ENCODE measurements around the gene NEDD1. TPM values are rescaled to one million over a fixed set of nuclear protein-coding genes. Genes with fewer than 3 reads are reported as not detected.

Gene NEDD1
- total RNA-seq, 1 experiment from 2014 or later, result 30.3 TPM

GRCh38 chr12:96902076-96902475 lies 5.0 kb upstream of the NEDD1 start:
- ATAC-seq (peak; percentile 22; the same call in 1 of the 2 replicates), DNase-seq (ENCODE audit: low read depth, low spot score) (no peak)
- Histone ChIP-seq H3K27ac (ENCODE audit: low read length) (no peak overlapping the region), H3K4me3 (ENCODE audit: low read depth in 2 of 2, low read length in 2 of 2) (no peak overlapping the region), H3K9me3 (ENCODE audit: control insufficient read depth, insufficient read depth, low read depth, low read length) (no peaks in the 10 kb centered on the region), H3K36me3 (ENCODE audit: control insufficient read depth, insufficient read depth, low read length) (no peaks in the 10 kb centered on the region), H3K4me1 (ENCODE audit: control insufficient read depth, insufficient read depth, low read length) (peaks cover 5% of the 10 kb centered on the region), H3K27me3 (ENCODE audit: control insufficient read depth, insufficient read depth, low read length) (0 out of 2 replicates have a peak, but pooled peaks cover 3% of the 10 kb centered on the region)
- intact Hi-C loops (cut with micrococcal nuclease; ENCODE audit: unreplicated experiment) (no loop called here), in situ Hi-C loops (cut with HindIII; ENCODE audit: low pct_unique_long_range_greater_than_20kb, low sequenced_read_pairs) (no loop called here)
- BruUV-seq (replicated peaks), result no TSS peak
- CTCF ChIA-PET, result no interaction called here
- POLR2A ChIA-PET, result no interaction called here
- no peak for TF ChIP-seq POLR2AphosphoS5 (IDR thresholded peaks at IDR 0.05; ENCODE audit: low read depth, low read length)
- TF ChIP-seq, protein P1, sequence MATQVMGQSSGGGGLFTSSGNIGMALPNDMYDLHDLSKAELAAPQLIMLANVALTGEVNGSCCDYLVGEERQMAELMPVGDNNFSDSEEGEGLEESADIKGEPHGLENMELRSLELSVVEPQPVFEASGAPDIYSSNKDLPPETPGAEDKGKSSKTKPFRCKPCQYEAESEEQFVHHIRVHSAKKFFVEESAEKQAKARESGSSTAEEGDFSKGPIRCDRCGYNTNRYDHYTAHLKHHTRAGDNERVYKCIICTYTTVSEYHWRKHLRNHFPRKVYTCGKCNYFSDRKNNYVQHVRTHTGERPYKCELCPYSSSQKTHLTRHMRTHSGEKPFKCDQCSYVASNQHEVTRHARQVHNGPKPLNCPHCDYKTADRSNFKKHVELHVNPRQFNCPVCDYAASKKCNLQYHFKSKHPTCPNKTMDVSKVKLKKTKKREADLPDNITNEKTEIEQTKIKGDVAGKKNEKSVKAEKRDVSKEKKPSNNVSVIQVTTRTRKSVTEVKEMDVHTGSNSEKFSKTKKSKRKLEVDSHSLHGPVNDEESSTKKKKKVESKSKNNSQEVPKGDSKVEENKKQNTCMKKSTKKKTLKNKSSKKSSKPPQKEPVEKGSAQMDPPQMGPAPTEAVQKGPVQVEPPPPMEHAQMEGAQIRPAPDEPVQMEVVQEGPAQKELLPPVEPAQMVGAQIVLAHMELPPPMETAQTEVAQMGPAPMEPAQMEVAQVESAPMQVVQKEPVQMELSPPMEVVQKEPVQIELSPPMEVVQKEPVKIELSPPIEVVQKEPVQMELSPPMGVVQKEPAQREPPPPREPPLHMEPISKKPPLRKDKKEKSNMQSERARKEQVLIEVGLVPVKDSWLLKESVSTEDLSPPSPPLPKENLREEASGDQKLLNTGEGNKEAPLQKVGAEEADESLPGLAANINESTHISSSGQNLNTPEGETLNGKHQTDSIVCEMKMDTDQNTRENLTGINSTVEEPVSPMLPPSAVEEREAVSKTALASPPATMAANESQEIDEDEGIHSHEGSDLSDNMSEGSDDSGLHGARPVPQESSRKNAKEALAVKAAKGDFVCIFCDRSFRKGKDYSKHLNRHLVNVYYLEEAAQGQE (IDR thresholded peaks at IDR 0.05; ENCODE audit: insufficient read depth in 1 of 2, low read depth in 2 of 2, low read length in 1 of 2), result no peak
- TF ChIP-seq SIN3A (IDR thresholded peaks at IDR 0.05; ENCODE audit: borderline replicate concordance, insufficient read depth, low read depth, low read length), result no peak
- no peak for TF ChIP-seq TCF7L2 (IDR thresholded peaks at IDR 0.05; ENCODE audit: low read depth, low read length)
- TF ChIP-seq, protein P2, sequence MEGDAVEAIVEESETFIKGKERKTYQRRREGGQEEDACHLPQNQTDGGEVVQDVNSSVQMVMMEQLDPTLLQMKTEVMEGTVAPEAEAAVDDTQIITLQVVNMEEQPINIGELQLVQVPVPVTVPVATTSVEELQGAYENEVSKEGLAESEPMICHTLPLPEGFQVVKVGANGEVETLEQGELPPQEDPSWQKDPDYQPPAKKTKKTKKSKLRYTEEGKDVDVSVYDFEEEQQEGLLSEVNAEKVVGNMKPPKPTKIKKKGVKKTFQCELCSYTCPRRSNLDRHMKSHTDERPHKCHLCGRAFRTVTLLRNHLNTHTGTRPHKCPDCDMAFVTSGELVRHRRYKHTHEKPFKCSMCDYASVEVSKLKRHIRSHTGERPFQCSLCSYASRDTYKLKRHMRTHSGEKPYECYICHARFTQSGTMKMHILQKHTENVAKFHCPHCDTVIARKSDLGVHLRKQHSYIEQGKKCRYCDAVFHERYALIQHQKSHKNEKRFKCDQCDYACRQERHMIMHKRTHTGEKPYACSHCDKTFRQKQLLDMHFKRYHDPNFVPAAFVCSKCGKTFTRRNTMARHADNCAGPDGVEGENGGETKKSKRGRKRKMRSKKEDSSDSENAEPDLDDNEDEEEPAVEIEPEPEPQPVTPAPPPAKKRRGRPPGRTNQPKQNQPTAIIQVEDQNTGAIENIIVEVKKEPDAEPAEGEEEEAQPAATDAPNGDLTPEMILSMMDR (IDR thresholded peaks at IDR 0.05), result peak; percentile 44

- Histone ChIP-seq H3K27ac (ENCODE audit: low read length) (peak overlapping the region; percentile 93), H3K4me3 (ENCODE audit: low read depth in 2 of 2, low read length in 2 of 2) (peak overlapping the region; percentile 97 to 98), H3K9me3 (ENCODE audit: control insufficient read depth, insufficient read depth, low read depth, low read length) (no peaks in the 10 kb centered on the region), H3K27me3 (ENCODE audit: control insufficient read depth, insufficient read depth, low read length) (no peaks in the 10 kb centered on the region), H3K36me3 (ENCODE audit: control insufficient read depth, insufficient read depth, low read length) (0 out of 2 replicates have a peak, but pooled peaks cover 2% of the 10 kb centered on the region), H3K4me1 (ENCODE audit: control insufficient read depth, insufficient read depth, low read length) (peaks cover 14% of the 10 kb centered on the region)
- TF ChIP-seq SIN3A (IDR thresholded peaks at IDR 0.05; ENCODE audit: borderline replicate concordance, insufficient read depth, low read depth, low read length) (no peak), POLR2AphosphoS5 (IDR thresholded peaks at IDR 0.05; ENCODE audit: low read depth, low read length) (no peak), TCF7L2 (IDR thresholded peaks at IDR 0.05; ENCODE audit: low read depth, low read length) (no peak)
- TF ChIP-seq, protein P2 (IDR thresholded peaks at IDR 0.05), result no peak
- TF ChIP-seq, protein P1 (IDR thresholded peaks at IDR 0.05; ENCODE audit: insufficient read depth in 1 of 2, low read depth in 2 of 2, low read length in 1 of 2), result no peak
- ATAC-seq, result no peak
- BruUV-seq (replicated peaks), result no TSS peak
- intact Hi-C loops (cut with micrococcal nuclease; ENCODE audit: unreplicated experiment) (no loop called here), in situ Hi-C loops (cut with HindIII; ENCODE audit: low pct_unique_long_range_greater_than_20kb, low sequenced_read_pairs) (no loop called here)
- ChIA-PET POLR2A (no interaction called here), CTCF (no interaction called here)
- DNase-seq (ENCODE audit: low read depth, low spot score), result no peak
These were observed 584 bp upstream of the NEDD1 start for GRCh38 chr12:96906498-96906848.
